GM19193 (cell line): ENCODE data around the gene PPP2R3A.

Source experiments
- POLR2A ChIP-seq: IDR thresholded peaks from 4 replicates; pipeline ENCODE4 v1.6.1; 2011; ENCODE audit not compliant: insufficient read depth, insufficient read length; ENCODE audit errors: extremely low read depth

Gene PPP2R3A

DNA sequence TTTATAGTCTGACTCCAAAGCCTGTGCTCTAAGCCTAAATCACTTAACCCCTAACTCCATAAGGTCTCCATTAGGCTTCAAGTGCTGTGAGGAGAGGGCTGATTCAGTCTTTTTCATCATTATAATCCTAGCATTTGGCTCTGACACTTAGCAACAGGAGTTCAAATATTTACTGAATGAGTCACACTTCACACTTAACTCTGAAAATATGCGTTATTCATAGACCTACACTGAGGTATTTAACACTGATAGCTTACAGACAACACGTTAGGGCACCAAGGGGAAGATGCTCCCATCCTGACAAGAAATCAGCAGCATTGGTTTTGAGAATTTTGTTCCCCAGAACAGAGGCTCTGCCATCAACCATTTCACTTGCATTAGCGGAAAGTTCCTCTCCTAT lies 177.1 kb downstream of the PPP2R3A start:
- TF ChIP-seq POLR2A, result no peak

GRCh38 chr3:136146981-136147729 lies 181.6 kb downstream of the PPP2R3A start:
- no peak for TF ChIP-seq POLR2A

DNA sequence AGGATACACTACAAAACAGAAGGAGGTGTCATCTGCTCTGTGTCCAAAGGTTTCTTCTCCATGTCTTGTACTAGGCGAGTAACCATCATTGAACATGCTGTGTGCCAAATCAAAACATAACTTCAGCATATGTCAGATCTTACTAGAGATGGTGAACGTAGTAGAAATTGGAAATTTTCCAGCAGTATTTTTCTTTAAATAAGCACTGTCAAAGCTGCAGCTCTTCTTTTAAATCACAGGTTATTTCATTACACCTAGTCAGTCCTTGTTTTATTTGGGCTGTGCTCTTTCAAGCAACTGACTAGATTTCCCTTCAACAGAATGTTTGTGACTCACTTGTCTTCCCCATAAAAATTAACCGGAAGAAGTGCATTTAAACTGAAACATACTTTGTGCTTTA lies 184.1 kb downstream of the PPP2R3A start:
- TF ChIP-seq POLR2A, result no peak

GRCh38 chr3:136151219-136151618 lies 185.7 kb downstream of the PPP2R3A start:
- no peak for TF ChIP-seq POLR2A

GRCh38 chr3:136152176-136152843 lies 186.8 kb downstream of the PPP2R3A start:
- no peak for TF ChIP-seq POLR2A

- no peak for TF ChIP-seq POLR2A
These were observed 187.4 kb downstream of the PPP2R3A start for GRCh38 chr3:136152963-136153362.

GRCh38 chr3:136161516-136161915 lies 196.0 kb downstream of the PPP2R3A start:
- no peak for TF ChIP-seq POLR2A

GRCh38 chr3:136162322-136162721 lies 196.8 kb downstream of the PPP2R3A start:
- no peak for TF ChIP-seq POLR2A

DNA sequence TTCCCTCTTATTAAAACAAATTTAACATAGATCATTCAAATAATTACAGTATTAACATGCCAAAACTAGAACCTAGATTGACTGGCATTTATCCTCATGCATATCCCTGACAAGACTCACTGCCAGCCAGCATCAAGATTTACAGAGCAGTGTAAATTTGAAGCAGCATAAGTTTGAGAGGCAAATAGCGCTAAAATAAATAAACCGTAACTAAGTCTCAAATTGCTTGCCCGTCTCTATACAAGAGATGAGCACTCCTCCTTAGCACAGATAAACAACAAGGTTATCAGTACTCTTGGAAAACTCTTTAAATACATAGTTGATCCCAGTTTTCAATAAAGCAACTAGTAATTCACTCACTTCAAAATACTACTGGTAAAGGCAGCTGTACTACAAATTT lies 201.0 kb downstream of the PPP2R3A start:
- TF ChIP-seq POLR2A, result no peak

- TF ChIP-seq POLR2A, result no peak
These were observed 205.6 kb downstream of the PPP2R3A start for GRCh38 chr3:136171097-136171542.

DNA sequence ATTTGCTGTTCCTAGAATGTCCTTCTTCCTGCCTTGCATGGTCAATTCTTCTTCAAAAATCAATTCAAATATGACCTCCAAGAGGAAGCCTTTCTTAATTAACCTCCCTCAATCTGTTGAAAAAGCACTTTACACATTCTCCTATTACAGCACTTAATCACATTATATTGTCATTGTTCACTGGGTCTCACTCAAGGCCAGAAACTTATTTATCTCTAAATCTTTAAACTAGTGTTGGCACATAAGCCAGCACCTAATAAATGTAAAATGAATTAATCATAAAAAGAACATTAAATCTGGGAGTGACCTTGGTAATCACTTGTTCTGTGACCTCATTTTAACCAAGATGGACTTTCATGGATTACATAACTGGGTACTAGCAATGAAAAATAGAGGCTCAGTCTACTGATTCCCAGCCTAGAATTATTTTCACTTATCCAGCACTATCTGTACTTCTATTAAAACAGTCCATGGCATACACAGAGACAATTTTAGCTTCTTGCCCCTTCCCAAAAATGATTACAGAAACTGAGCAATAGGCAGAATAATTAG lies 208.5 kb downstream of the PPP2R3A start:
- no peak for TF ChIP-seq POLR2A

- no peak for TF ChIP-seq POLR2A
These were observed 212.3 kb downstream of the PPP2R3A start for GRCh38 chr3:136177876-136178275.

GRCh38 chr3:136181741-136182140 lies 216.2 kb downstream of the PPP2R3A start:
- no peak for TF ChIP-seq POLR2A

DNA sequence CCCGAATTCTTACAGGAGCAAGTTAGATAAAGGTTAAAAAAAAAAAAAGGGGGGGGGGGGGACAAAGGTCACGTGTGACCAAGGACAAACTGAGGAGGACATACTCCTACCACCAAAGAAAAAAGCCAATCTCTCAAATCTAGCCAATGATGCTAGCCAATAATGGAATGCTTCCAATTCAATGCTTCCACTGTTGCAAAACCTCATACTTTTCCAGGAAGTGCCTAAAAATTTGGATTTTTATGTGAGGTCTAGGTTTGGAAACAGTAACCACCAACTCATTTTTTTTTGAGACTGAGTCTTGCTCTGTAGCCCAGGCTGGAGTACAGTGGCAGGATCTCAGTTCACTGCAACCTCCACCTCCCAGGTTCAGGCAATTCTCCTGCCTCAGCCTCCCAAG lies 219.2 kb downstream of the PPP2R3A start:
- no peak for TF ChIP-seq POLR2A

- TF ChIP-seq POLR2A, result no peak
These were observed 220.8 kb downstream of the PPP2R3A start for GRCh38 chr3:136186344-136186743.

GRCh38 chr3:136186846-136187245 lies 221.3 kb downstream of the PPP2R3A start:
- no peak for TF ChIP-seq POLR2A

GRCh38 chr3:136187868-136188267 lies 222.3 kb downstream of the PPP2R3A start:
- no peak for TF ChIP-seq POLR2A

GRCh38 chr3:136189043-136189442 lies 223.5 kb downstream of the PPP2R3A start:
- no peak for TF ChIP-seq POLR2A
